Ovary (tissue), 9 donors: ENCODE measurements around the gene GTF2IRD1. TPM values are rescaled to one million over a fixed set of nuclear protein-coding genes. Genes with fewer than 3 reads are reported as not detected.

Experiments used
- DNase-seq, 5 donors: peaks; one replicate each; pipeline ENCODE4 v3.0.0-alpha.2; 2019 to 2020
- H3K27ac ChIP-seq, 2 donors: fragments of 200-600 bp; one replicate each; pipeline versions ENCODE4 v1.5.1 to v1.8.0; 2019 to 2022
- H3K27me3 ChIP-seq: fragments of 200-600 bp; one replicate; pipeline ENCODE4 v1.8.0; 2022
- H3K36me3 ChIP-seq: fragments of 200-600 bp; sonication (generic); one replicate; pipeline ENCODE4 v1.5.1; 2019
- H3K4me1 ChIP-seq: one replicate; pipeline ENCODE4 v1.8.1; 2013; ENCODE audit warnings: mild to moderate bottlenecking, moderate library complexity; ENCODE audit not compliant: insufficient read depth
- H3K4me3 ChIP-seq: fragments of 200-600 bp; sonication (generic); one replicate; pipeline ENCODE4 v1.5.1; 2017
- H3K9me3 ChIP-seq, 2 donors: fragments of 200-600 bp in 1 of 2; sonication (generic) in 1 of 2; one replicate each; pipeline versions ENCODE4 v1.5.1 to v1.8.1; 2013 to 2019; ENCODE audit warnings: mild to moderate bottlenecking in 1 of 2, moderate library complexity in 1 of 2
- CTCF ChIP-seq, 3 donors: fragments of 450-650 bp in 2 of 3; fragments of 200-600 bp in 1 of 3; IDR thresholded peaks; one replicate each; pipeline versions ENCODE4 v1.5.1 to v1.8.0; 2016 to 2022; ENCODE audit warnings: antibody characterized with exemption in 3 of 3, mild to moderate bottlenecking in 1 of 3
- EP300 ChIP-seq: sonication (generic); formaldehyde crosslinking; IDR thresholded peaks from one replicate; pipeline ENCODE4 v1.6.1; 2017; ENCODE audit warnings: antibody characterized with exemption
- POLR2A ChIP-seq: fragments of 450-650 bp; IDR thresholded peaks from one replicate; pipeline ENCODE4 v1.6.1; 2017; ENCODE audit warnings: antibody characterized with exemption, mild to moderate bottlenecking, moderate library complexity
- WGBS, 3 donors: extraction: QIAGEN DNeasy Blood & Tissue Kit in 1 of 3; methylation state at CpG; one replicate each; pipeline versions ENCODE4 v1.1.5 to v1.1.7; 2013 to 2017; 5-methylcytosine and 5-hydroxymethylcytosine counted together
- intact Hi-C, 4 donors: fragments of 100-400 bp; cut with DNase I; formaldehyde crosslinking; loops; one replicate each; pipeline versions ENCODE4 v1.11.0 to v1.15.1; 2022 to 2023
- polyA plus RNA-seq, 2 donors: library from polyadenylated mRNA; stranded (reverse); fragments of 200-250 nt in 1 of 2; fragments of 350-450 nt in 1 of 2; fragmentation: Illumina TruSeq in 1 of 2; extraction: RNeasy Lipid Tissue Mini Kit (QIAGEN cat#74804) in 1 of 2; gene quantifications; one replicate each; pipeline ENCODE4 v1.2.3, GENCODE V29; 2013 to 2014
- total RNA-seq, 7 donors: library from RNA; depleted of rRNA in 2 of 7; stranded (reverse); fragments of >200 nt in 2 of 7; fragmentation: NEBNext Ultra II Directional in 3 of 7; extraction: Animal tissue kit (Norgen Biotek cat#: 25700) in 3 of 7; gene quantifications; one replicate each; pipeline versions ENCODE4 v1.1.0 to v1.2.4, GENCODE V29; 2016 to 2023
- donor health status: DM: no; HTN: no; CAD: no; lungs with moderate emphysema.
- donor health status: DM: no; HTN: no; CAD: no.
- donor health status: Bipolar disorder and iron deficiency.
- donor health status: DM: yes; HTN: yes; CAD: no.
- donor health status: DM: no; HTN: no; CAD: no.
- donor health status: DM: yes; HTN: yes; CAD: no.

Gene GTF2IRD1
- total and polyA plus RNA-seq, 9 donors = 12.0 to 39.0 (median 28.0) TPM

GRCh38 chr7:74498354-74498753 is 44.6 kb downstream of the GTF2IRD1 start:
- no peak for TF ChIP-seq POLR2A
- no peak for TF ChIP-seq EP300
- TF ChIP-seq CTCF (IDR thresholded peaks at IDR 0.05) = no peak
- WGBS, 3 donors = 91 to 96% (median 95%) methylated on average over 4 of the region's 4 CpGs
- intact Hi-C loops = loop anchor here in 2 of 4 donors (10.0 kb wide), 2 partner anchors 66 to 824 kb away; no protein-coding TSS in a partner anchor
- no peaks in the 10 kb centered on the region for H3K27me3 ChIP-seq
- H3K4me3 ChIP-seq = no peak overlapping the region
- H3K36me3 ChIP-seq = no peaks in the 10 kb centered on the region
- H3K4me1 ChIP-seq = peaks cover 5% of the 10 kb centered on the region
- DNase-seq = no peak
- H3K27ac ChIP-seq = no peak overlapping the region
- no peaks in the 10 kb centered on the region for H3K9me3 ChIP-seq

GRCh38 chr7:74498996-74499834 is 45.5 kb downstream of the GTF2IRD1 start:
- no peak overlapping the region for H3K4me3 ChIP-seq
- H3K36me3 ChIP-seq = no peaks in the 10 kb centered on the region
- no peak overlapping the region for H3K27ac ChIP-seq
- H3K27me3 ChIP-seq = no peaks in the 10 kb centered on the region
- intact Hi-C loops = loop anchor here in 2 of 4 donors (10.0 kb wide), 2 partner anchors 66 to 824 kb away; no protein-coding TSS in a partner anchor
- no peaks in the 10 kb centered on the region for H3K9me3 ChIP-seq
- peaks cover 5% of the 10 kb centered on the region for H3K4me1 ChIP-seq
- TF ChIP-seq POLR2A (no peak), CTCF (IDR thresholded peaks at IDR 0.05) (no peak), EP300 (no peak)
- WGBS, 3 donors = 75 to 83% (median 82%) methylated on average over 8 of the region's 8 CpGs
- DNase-seq = no peak

GRCh38 chr7:74499835-74500388 is 46.2 kb downstream of the GTF2IRD1 start:
- intact Hi-C loops = loop anchor here in 2 of 4 donors (10.0 kb wide), 2 partner anchors 65 to 825 kb away; no protein-coding TSS in a partner anchor
- TF ChIP-seq POLR2A = no peak
- no peak for TF ChIP-seq CTCF (IDR thresholded peaks at IDR 0.05)
- no peak for TF ChIP-seq EP300
- no peaks in the 10 kb centered on the region for H3K9me3 ChIP-seq
- H3K27me3 ChIP-seq = no peaks in the 10 kb centered on the region
- H3K36me3 ChIP-seq = no peaks in the 10 kb centered on the region
- WGBS, 3 donors = 48 to 54% (median 54%) methylated on average over 9 of the region's 9 CpGs
- peaks cover 5% of the 10 kb centered on the region for H3K4me1 ChIP-seq
- DNase-seq = no peak
- no peak overlapping the region for H3K4me3 ChIP-seq
- H3K27ac ChIP-seq = no peak overlapping the region

GRCh38 chr7:74501298-74501697 is 47.6 kb downstream of the GTF2IRD1 start:
- Histone ChIP-seq H3K9me3 (no peaks in the 10 kb centered on the region), H3K36me3 (no peaks in the 10 kb centered on the region), H3K4me1 (peaks cover 5% of the 10 kb centered on the region), H3K27me3 (no peaks in the 10 kb centered on the region), H3K27ac (no peak overlapping the region), H3K4me3 (no peak overlapping the region)
- no peak for DNase-seq
- TF ChIP-seq CTCF (IDR thresholded peaks at IDR 0.05) = no peak
- TF ChIP-seq POLR2A = no peak
- intact Hi-C loops = no loop called here
- WGBS, 3 donors = 64 to 70% (median 64%) methylated on average over 10 of the region's 10 CpGs
